Peyer's patch (tissue), 4 donors: ENCODE results near the gene DLG3.

Source experiments
- CTCF ChIP-seq, 6 experiments: fragments of 450-650 bp in 4 of 6; fragments of 200-600 bp in 2 of 6; sonication (generic) in 1 of 6; IDR thresholded peaks; one replicate each; pipeline ENCODE4 v1.5.1; 2017 to 2019; ENCODE audit warnings: antibody characterized with exemption in 6 of 6, mild to moderate bottlenecking in 3 of 6, moderate library complexity in 1 of 6
- POLR2A ChIP-seq, 2 donors: fragments of 450-650 bp; IDR thresholded peaks; one replicate each; pipeline ENCODE4 v1.5.1; 2017; ENCODE audit warnings: antibody characterized with exemption in 2 of 2, mild to moderate bottlenecking in 2 of 2, moderate library complexity in 2 of 2

- TF ChIP-seq CTCF (IDR thresholded peaks at IDR 0.05) (no peak), POLR2A (IDR thresholded peaks at IDR 0.05) (no peak)
Observed at GRCh38 chrX:70500826-70501225, 56.2 kb downstream of the DLG3 start.
